ENCODE measurements around the gene PC. TPM values are rescaled to one million over a fixed set of nuclear protein-coding genes. Genes with fewer than 3 reads are reported as not detected.
A peak's percentile ranks its signal among the peaks of the same experiment; 100 is the strongest.

PC gene
- polyA plus RNA-seq, 2 of the 4 experiments (the other 2 are of a cell fraction) = 14.2 to 45.9 TPM

GRCh38 chr11:66870131-66870530, 88.1 kb downstream of the PC start (continued):
- TF ChIP-seq FOSL2 (IDR thresholded peaks at IDR 0.05) = no peak
- no peak for TF ChIP-seq FOSL2 (CRISPR knock-in tag; IDR thresholded peaks at IDR 0.05)
- no peak for TF ChIP-seq NPAS2 (CRISPR knock-in tag; IDR thresholded peaks at IDR 0.05; ENCODE audit: borderline replicate concordance)

- peak overlapping the region in 1 of 2 experiments; percentile 76; a peak in 1 of 6 replicates for H3K27ac ChIP-seq
- no peak for TF ChIP-seq ELK1 (IDR thresholded peaks at IDR 0.05; ENCODE audit: low read depth, low read length)
- TF ChIP-seq CEBPB (IDR thresholded peaks at IDR 0.05) = no peak
- TF ChIP-seq HOXB13 (CRISPR knock-in tag; IDR thresholded peaks at IDR 0.05; ENCODE audit: low read depth) = no peak
- TF ChIP-seq ZFP36 (IDR thresholded peaks at IDR 0.05; ENCODE audit: borderline replicate concordance, partially characterized antibody) = no peak
- TF ChIP-seq HOXA7 (CRISPR knock-in tag; IDR thresholded peaks at IDR 0.05) = no peak
- no peak overlapping the region for H3K4me3 ChIP-seq
- ChIA-PET POLR2A (no interaction called here), CTCF (interaction anchor here (0.9 to 11.6 kb wide), 4 partner anchors 9 to 106 kb away, joined by 3 to 135 read pairs (median 10); partner anchors contain the start of gene C11orf86)
- FAIRE-seq (no peak), ATAC-seq (no peak), DNase-seq (ENCODE audit: low read depth in 1 of 2, low spot score in 1 of 2) (no peak)
- H3K4me2 ChIP-seq = no peak overlapping the region
- no peaks in the 10 kb centered on the region for H3K9me3 ChIP-seq
- 91% methylated on average over 9 of the region's 9 CpGs for WGBS (ENCODE audit: missing lambda C conversion rate)
- peaks cover 7% of the 10 kb centered on the region for H3K4me1 ChIP-seq
These were observed 88.7 kb downstream of the PC start for GRCh38 chr11:66869567-66869870.

- FAIRE-seq (no peak), DNase-seq (ENCODE audit: low read depth in 1 of 2, low spot score in 1 of 2) (peak; percentile 86 to 89), ATAC-seq (peak; percentile 75 to 92)
- no peak for TF ChIP-seq CBX8 (IDR thresholded peaks at IDR 0.05)
- TF ChIP-seq HES2 (IDR thresholded peaks at IDR 0.05) = no peak
- TF ChIP-seq USF2 (IDR thresholded peaks at IDR 0.05) = 0 out of 2 replicates have a peak, but pooled peaks have one; percentile 25
- no peak for TF ChIP-seq KDM5A (IDR thresholded peaks at IDR 0.05)
- no peak for TF ChIP-seq CHD2 (IDR thresholded peaks at IDR 0.05; ENCODE audit: low read length, partially characterized antibody)
- TF ChIP-seq CTCF (IDR thresholded peaks at IDR 0.05) = peak; percentile 45
- no peak for TF ChIP-seq TP53 (CRISPR knock-in tag; IDR thresholded peaks at IDR 0.05)
- no peak for TF ChIP-seq PHF8 (IDR thresholded peaks at IDR 0.05; ENCODE audit: borderline replicate concordance, low read depth)
- TF ChIP-seq RAD21 (conservative IDR thresholded peaks at IDR 0.05 in 1 of 2, IDR thresholded peaks at IDR 0.05 in 1 of 2) = peak; percentile 29 to 43; a peak in 4 of 5 replicates
- no peak for TF ChIP-seq HMGXB4 (CRISPR knock-in tag; IDR thresholded peaks at IDR 0.05; ENCODE audit: borderline replicate concordance)
- no peak for TF ChIP-seq JUNB (IDR thresholded peaks at IDR 0.05)
- TF ChIP-seq SMC3 (IDR thresholded peaks at IDR 0.05) = peak; percentile 43
- peak; percentile 47; the same call in 1 of the 2 replicates for TF ChIP-seq MAX (IDR thresholded peaks at IDR 0.05)
- no peak for TF ChIP-seq SREBF2 (IDR thresholded peaks at IDR 0.05)
- no peak for TF ChIP-seq RNF2 (IDR thresholded peaks at IDR 0.05; ENCODE audit: borderline replicate concordance, low read depth)
- no peak for TF ChIP-seq BHLHE40 (IDR thresholded peaks at IDR 0.05; ENCODE audit: low read depth, low read length)
- no peak for TF ChIP-seq MAZ (IDR thresholded peaks at IDR 0.05; ENCODE audit: borderline replicate concordance, low read depth, low read length)
- Histone ChIP-seq H3K9me3 (no peaks in the 10 kb centered on the region), H3K4me2 (no peak overlapping the region), H3K4me1 (peaks cover 6% of the 10 kb centered on the region), H3K27ac (peak overlapping the region; percentile 31 to 76; a peak in 3 of 6 replicates), H3K4me3 (no peak overlapping the region)
- WGBS (ENCODE audit: missing lambda C conversion rate) = 71% methylated on average over 20 of the region's 27 CpGs
- ChIA-PET CTCF (interaction anchor here (1.9 to 11.6 kb wide), 3 partner anchors 9 to 107 kb away, joined by 8 to 135 read pairs (median 13); partner anchors contain the start of gene C11orf86), POLR2A (no interaction called here)
These were observed 89.2 kb downstream of the PC start for GRCh38 chr11:66868726-66869566.
